ENCODE data around the gene TBXT.

The TBXT gene

GRCh38 chr6:166112580-166112979, 55.1 kb downstream of the TBXT start:
- DNase-seq = peak; percentile 62

DNA sequence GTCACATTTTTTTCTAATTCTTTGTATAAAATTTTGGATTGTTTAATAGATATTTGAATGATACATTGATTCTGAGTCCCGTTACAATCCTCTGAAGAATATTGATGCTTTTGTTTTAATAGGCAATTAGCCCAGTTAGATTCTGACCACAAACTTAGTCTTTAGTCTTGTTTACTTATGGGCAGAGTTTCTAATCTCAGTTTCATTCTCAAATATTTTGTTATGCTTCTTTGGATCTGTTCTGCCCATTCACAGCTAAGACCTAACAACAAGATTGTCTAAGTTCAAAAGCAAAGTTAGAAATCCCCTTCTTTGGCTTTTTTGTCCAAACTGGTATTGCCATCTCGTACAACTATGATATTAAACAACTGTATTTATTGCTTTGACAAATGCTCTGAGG, 58.0 kb downstream of the TBXT start:
- no peak for DNase-seq

Data from fibroblast of skin of right quadriceps (primary cell).